K562 (cell line): ENCODE results near the gene ARHGAP22. TPM values are rescaled to one million over a fixed set of nuclear protein-coding genes. Genes with fewer than 3 reads are reported as not detected.

Experiments used
- ADNP ChIP-seq: fragments of 200-800 bp; sonication (Bioruptor generic); IDR thresholded peaks from 2 replicates; pipeline ENCODE4 v1.6.1; 2016; ENCODE audit warnings: missing genetic modification characterization, missing compliant biosample characterization
- BACH1 ChIP-seq: fragments of 200-800 bp; sonication (Bioruptor generic); IDR thresholded peaks from 2 replicates; pipeline ENCODE4 v1.6.1; 2016; ENCODE audit warnings: missing genetic modification characterization, missing compliant biosample characterization
- CBX2 ChIP-seq: fragments of 200-600 bp; sonication (generic); IDR thresholded peaks from one replicate; pipeline ENCODE4 v1.6.1; 2012; ENCODE audit warnings: mild to moderate bottlenecking, low read length, inconsistent platforms; ENCODE audit not compliant: insufficient read depth, poor library complexity, severe bottlenecking
- CCNT2 ChIP-seq: IDR thresholded peaks from 2 replicates; pipeline ENCODE4 v1.6.1; 2011; ENCODE audit warnings: borderline replicate concordance, low read depth, mild to moderate bottlenecking, moderate library complexity, mixed read lengths, low read length; ENCODE audit not compliant: insufficient read length; ENCODE audit errors: extremely low read depth
- CREB1 ChIP-seq, 2 experiments: sonication (generic) in 1 of 2; formaldehyde crosslinking in 1 of 2; IDR thresholded peaks; 2 replicates each; pipeline versions ENCODE4 v1.6.1 to v1.8.0; 2012 to 2022; ENCODE audit warnings: inconsistent platforms in 1 of 2, mild to moderate bottlenecking in 1 of 2, missing genetic modification reagents in 1 of 2, moderate library complexity in 1 of 2
- CXXC5 ChIP-seq: fragments of 250-450 bp; sonication (Bioruptor Pico); IDR thresholded peaks from 2 replicates; pipeline ENCODE4 v1.8.0; 2022; ENCODE audit warnings: inconsistent platforms, mild to moderate bottlenecking, moderate library complexity
- GABPA ChIP-seq: fragments of 200-800 bp; sonication (Bioruptor generic); conservative IDR thresholded peaks from 2 replicates; pipeline ENCODE4 v1.6.1; 2016; ENCODE audit warnings: low read depth, missing genetic modification characterization, missing compliant biosample characterization
- HSF4 ChIP-seq: fragments of 250-450 bp; sonication (Bioruptor Pico); IDR thresholded peaks from 2 replicates; pipeline ENCODE4 v2.1.2; 2022; ENCODE audit warnings: mild to moderate bottlenecking, moderate library complexity, borderline replicate concordance
- JUN ChIP-seq, 2 experiments: sonication (generic) in 1 of 2; formaldehyde crosslinking in 1 of 2; IDR thresholded peaks; 2 replicates each; pipeline versions ENCODE4 v1.6.1 to v1.8.0; 2012 to 2022; ENCODE audit warnings: borderline replicate concordance in 2 of 2, mild to moderate bottlenecking in 2 of 2, improper control_type of control experiment in 1 of 2, low read depth in 1 of 2, low read length in 1 of 2, missing genetic modification reagents in 1 of 2
- KLF1 ChIP-seq: fragments of 450-650 bp; IDR thresholded peaks from 2 replicates; pipeline ENCODE4 v1.6.1; 2016; ENCODE audit warnings: missing genetic modification characterization, missing compliant biosample characterization
- KLF16 ChIP-seq: IDR thresholded peaks from 2 replicates; pipeline ENCODE4 v1.6.1; 2016; ENCODE audit warnings: antibody characterized with exemption
- LCOR ChIP-seq: sonication (generic); formaldehyde crosslinking; IDR thresholded peaks from 2 replicates; pipeline ENCODE4 v1.8.0; 2022; ENCODE audit warnings: mild to moderate bottlenecking, missing genetic modification reagents
- MCM3 ChIP-seq: fragments of 450-650 bp; IDR thresholded peaks from 2 replicates; pipeline ENCODE4 v1.6.1; 2016
- MIER1 ChIP-seq: fragments of 450-650 bp; IDR thresholded peaks from 2 replicates; pipeline ENCODE4 v1.6.1; 2016; ENCODE audit warnings: antibody characterized with exemption, mild to moderate bottlenecking, low read depth
- RBM22 ChIP-seq: fragments of 200-400 bp; formaldehyde crosslinking; IDR thresholded peaks from 2 replicates; pipeline ENCODE4 v1.6.1; 2018; ENCODE audit warnings: low read length, low read depth; ENCODE audit not compliant: poor library complexity, severe bottlenecking
- SLC30A9 ChIP-seq: fragments of 250-450 bp; sonication (Bioruptor Pico); IDR thresholded peaks from 2 replicates; pipeline ENCODE4 v1.8.0; 2022; ENCODE audit warnings: mild to moderate bottlenecking, moderate library complexity
- STAT5B ChIP-seq: fragments of 250-450 bp; sonication (Bioruptor Pico); IDR thresholded peaks from 2 replicates; pipeline ENCODE4 v1.8.0; 2021; ENCODE audit warnings: mild to moderate bottlenecking, inconsistent platforms
- TAF1 ChIP-seq: IDR thresholded peaks from 2 replicates; pipeline ENCODE4 v1.6.1; 2011; ENCODE audit warnings: mild to moderate bottlenecking, low read length, moderate library complexity; ENCODE audit not compliant: insufficient read depth, control insufficient read depth, severe bottlenecking; ENCODE audit errors: extremely low read depth
- TAF15 ChIP-seq: fragments of 200-400 bp; formaldehyde crosslinking; IDR thresholded peaks from 2 replicates; pipeline ENCODE4 v1.6.1; 2017; ENCODE audit warnings: mild to moderate bottlenecking, low read depth, low read length, moderate library complexity
- TCF7 ChIP-seq: sonication (generic); IDR thresholded peaks from 2 replicates; pipeline ENCODE4 v1.6.1; 2016; ENCODE audit warnings: antibody characterized with exemption, borderline replicate concordance
- THRAP3 ChIP-seq: fragments of 450-650 bp; IDR thresholded peaks from 2 replicates; pipeline ENCODE4 v1.6.1; 2016; ENCODE audit warnings: mild to moderate bottlenecking, inconsistent platforms, borderline replicate concordance
- ZC3H8 ChIP-seq: fragments of 450-650 bp; IDR thresholded peaks from 2 replicates; pipeline ENCODE4 v1.6.1; 2017
- ZKSCAN3 ChIP-seq: fragments of 250-450 bp; sonication (Bioruptor Pico); IDR thresholded peaks from 2 replicates; pipeline ENCODE4 v1.4.0; 2020
- ZKSCAN8 ChIP-seq: fragments of 200-800 bp; sonication (Bioruptor generic); IDR thresholded peaks from 2 replicates; pipeline ENCODE4 v1.6.1; 2016; ENCODE audit warnings: missing genetic modification characterization, missing compliant biosample characterization
- polyA plus RNA-seq, 8 experiments: library from polyadenylated mRNA; depleted of rRNA in 4 of 8; stranded (reverse) in 5 of 8; unstranded in 3 of 8; fragments of >200 nt; fragmentation: Nextera tagmentation in 2 of 8; fragmentation: Illumina TruSeq in 1 of 8; extraction: Ambion mirVana in 2 of 8; extraction: Trizol in 1 of 8; gene quantifications; 2 replicates each; pipeline versions ENCODE4 v1.2.1 to v1.2.3, GENCODE V29; 2011 to 2014; ENCODE audit warnings: inconsistent platforms in 1 of 8, missing spikeins in 1 of 8
- total RNA-seq, 7 experiments: library from RNA; depleted of rRNA in 6 of 7; stranded (reverse); fragments of >200 nt in 6 of 7; fragmentation: Illumina TruSeq in 2 of 7; extraction: Trizol in 2 of 7; gene quantifications; 2 replicates each; pipeline versions ENCODE4 v1.2.1 to v1.2.3, GENCODE V29; 2011 to 2021; ENCODE audit warnings: low replicate concordance in 1 of 7
- TF ChIP-seq, protein P1 (sequence below): sonication (generic); formaldehyde crosslinking; IDR thresholded peaks from 2 replicates; pipeline ENCODE4 v1.8.1; 2022; ENCODE audit warnings: missing genetic modification reagents
- TF ChIP-seq, protein P2 (sequence below): fragments of 450-650 bp; IDR thresholded peaks from 2 replicates; pipeline ENCODE4 v1.6.1; 2016; ENCODE audit warnings: mild to moderate bottlenecking

ARHGAP22 gene
- total and polyA plus RNA-seq, 9 of the 15 experiments (the other 6 are each of a cell fraction or from before 2014, with no cell fraction given): 1.3 to 28.1 (median 12.7) TPM

DNA sequence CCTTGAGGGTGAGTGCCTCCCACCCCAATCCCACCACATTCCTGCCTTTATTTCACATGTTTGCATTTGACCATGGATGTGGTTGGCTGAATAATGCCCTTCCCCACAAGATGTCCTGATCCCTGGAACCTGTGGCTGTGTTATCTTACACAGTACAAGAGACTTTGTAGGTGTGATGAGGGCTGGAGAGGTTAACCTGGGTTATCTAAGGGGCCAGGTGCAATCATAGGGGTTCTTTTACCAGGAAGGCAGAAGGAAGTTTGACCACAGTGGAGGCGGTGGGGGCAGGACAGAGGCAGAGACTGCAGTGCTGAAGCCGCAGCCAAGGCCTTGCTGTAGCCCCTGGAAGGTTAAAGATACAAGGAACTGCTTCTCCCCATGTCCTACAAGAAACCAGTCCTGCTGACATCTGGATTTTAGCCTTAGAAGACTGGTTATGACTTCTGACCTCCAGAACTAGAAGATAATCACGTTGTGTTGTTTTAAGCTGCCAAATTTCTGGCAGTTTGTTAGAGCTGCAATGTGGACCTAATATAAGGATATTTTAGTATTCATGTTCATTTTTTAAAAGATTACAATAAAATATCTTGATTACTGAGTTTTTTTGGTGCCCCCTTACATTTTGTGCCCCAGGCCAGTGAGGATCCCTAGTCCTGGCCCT is 136.6 kb downstream of the ARHGAP22 start (continued):
- TF ChIP-seq JUN (IDR thresholded peaks at IDR 0.05; ENCODE audit: borderline replicate concordance, low read depth, low read length) (no peak), JUN (CRISPR knock-in tag; IDR thresholded peaks at IDR 0.05; ENCODE audit: borderline replicate concordance) (no peak), CXXC5 (CRISPR knock-in tag) (peak; percentile 64), RBM22 (no peak), KLF1 (tag) (no peak), STAT5B (CRISPR knock-in tag) (no peak), LCOR (CRISPR knock-in tag) (no peak), GABPA (tag) (no peak), ZKSCAN8 (CRISPR knock-in tag) (peak; percentile 80; the same call in 1 of the 2 replicates), MCM3 (no peak), ZC3H8 (no peak), HSF4 (CRISPR knock-in tag) (0 out of 2 replicates have a peak, but pooled peaks have one; percentile 59), CREB1 (IDR thresholded peaks at IDR 0.05) (no peak; the same call in 1 of the 2 replicates), CREB1 (CRISPR knock-in tag; IDR thresholded peaks at IDR 0.05) (no peak), SLC30A9 (CRISPR knock-in tag) (no peak), TAF15 (no peak), CCNT2 (peak; percentile 58), ZKSCAN3 (CRISPR knock-in tag) (no peak), CBX2 (no peak), MIER1 (no peak), THRAP3 (no peak), TAF1 (no peak), TCF7 (peak; percentile 30; the same call in 1 of the 2 replicates), KLF16 (peak; percentile 92), ADNP (no peak), BACH1 (tag) (no peak; the same call in 1 of the 2 replicates)
- TF ChIP-seq, protein P1, sequence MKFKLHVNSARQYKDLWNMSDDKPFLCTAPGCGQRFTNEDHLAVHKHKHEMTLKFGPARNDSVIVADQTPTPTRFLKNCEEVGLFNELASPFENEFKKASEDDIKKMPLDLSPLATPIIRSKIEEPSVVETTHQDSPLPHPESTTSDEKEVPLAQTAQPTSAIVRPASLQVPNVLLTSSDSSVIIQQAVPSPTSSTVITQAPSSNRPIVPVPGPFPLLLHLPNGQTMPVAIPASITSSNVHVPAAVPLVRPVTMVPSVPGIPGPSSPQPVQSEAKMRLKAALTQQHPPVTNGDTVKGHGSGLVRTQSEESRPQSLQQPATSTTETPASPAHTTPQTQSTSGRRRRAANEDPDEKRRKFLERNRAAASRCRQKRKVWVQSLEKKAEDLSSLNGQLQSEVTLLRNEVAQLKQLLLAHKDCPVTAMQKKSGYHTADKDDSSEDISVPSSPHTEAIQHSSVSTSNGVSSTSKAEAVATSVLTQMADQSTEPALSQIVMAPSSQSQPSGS: no peak
- TF ChIP-seq, protein P2, sequence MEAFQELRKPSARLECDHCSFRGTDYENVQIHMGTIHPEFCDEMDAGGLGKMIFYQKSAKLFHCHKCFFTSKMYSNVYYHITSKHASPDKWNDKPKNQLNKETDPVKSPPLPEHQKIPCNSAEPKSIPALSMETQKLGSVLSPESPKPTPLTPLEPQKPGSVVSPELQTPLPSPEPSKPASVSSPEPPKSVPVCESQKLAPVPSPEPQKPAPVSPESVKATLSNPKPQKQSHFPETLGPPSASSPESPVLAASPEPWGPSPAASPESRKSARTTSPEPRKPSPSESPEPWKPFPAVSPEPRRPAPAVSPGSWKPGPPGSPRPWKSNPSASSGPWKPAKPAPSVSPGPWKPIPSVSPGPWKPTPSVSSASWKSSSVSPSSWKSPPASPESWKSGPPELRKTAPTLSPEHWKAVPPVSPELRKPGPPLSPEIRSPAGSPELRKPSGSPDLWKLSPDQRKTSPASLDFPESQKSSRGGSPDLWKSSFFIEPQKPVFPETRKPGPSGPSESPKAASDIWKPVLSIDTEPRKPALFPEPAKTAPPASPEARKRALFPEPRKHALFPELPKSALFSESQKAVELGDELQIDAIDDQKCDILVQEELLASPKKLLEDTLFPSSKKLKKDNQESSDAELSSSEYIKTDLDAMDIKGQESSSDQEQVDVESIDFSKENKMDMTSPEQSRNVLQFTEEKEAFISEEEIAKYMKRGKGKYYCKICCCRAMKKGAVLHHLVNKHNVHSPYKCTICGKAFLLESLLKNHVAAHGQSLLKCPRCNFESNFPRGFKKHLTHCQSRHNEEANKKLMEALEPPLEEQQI: no peak
